SH-SY5Y (cell line): ENCODE results near the gene DAB2IP.

ENCODE experiments used
- GATA2 ChIP-seq: IDR thresholded peaks from 2 replicates; pipeline ENCODE4 v1.6.1; 2011; ENCODE audit warnings: mild to moderate bottlenecking, low read depth, low read length
- GATA3 ChIP-seq: IDR thresholded peaks from 2 replicates; pipeline ENCODE4 v1.6.1; 2011; ENCODE audit warnings: low read depth, mild to moderate bottlenecking, low read length, moderate library complexity

DNA sequence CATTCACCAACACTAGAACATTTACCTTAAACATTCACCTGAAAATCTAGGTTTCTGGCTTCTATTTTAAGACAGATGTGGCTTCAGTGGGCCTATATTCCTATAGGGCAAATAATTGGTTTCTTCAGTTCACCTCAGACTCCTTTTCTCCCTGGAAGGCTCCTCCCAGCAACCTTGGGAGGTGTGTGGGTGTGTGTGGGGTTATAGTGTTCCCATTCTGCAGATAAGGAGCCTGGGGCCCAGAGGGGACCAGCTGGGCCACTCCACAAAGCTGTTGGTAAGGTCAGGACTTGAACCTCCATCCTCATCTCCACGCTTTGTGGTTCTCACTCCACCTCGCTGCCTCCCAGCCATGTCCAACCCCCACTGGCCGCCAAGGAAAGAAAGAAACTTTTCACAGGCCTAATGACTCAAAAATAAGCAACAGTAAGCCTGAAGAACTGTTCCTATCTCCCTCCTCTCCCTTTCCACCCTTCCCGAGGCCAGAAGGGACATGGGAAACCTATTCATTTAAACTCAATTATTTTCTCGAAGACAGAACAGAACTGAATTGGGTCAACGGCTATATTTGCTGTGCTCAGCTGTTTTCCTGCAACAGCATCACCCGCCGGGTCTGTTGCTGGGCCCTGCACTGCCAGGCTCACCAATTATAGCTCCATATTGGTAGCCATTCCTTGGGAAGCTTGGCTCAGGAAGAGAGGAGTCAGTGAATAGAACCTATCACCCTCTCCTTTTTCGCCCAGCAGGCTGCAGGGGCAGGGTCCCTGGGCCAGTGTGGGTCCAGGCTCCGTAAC lies 78.5 kb downstream of the DAB2IP start:
- TF ChIP-seq GATA2 (no peak), GATA3 (no peak)
